CD4-positive, alpha-beta T cell (primary cell): ENCODE data around the gene FCHSD1. TPM values are rescaled to one million over a fixed set of nuclear protein-coding genes. Genes with fewer than 3 reads are reported as not detected.
A peak's percentile ranks its signal among the peaks of the same experiment; 100 is the strongest.

Experiments
- ATAC-seq: fragments of 200-7000 bp; cut with Tn5 transposase; one replicate; pipeline ENCODE4 v1.10.0; 2022; ENCODE audit warnings: mild to moderate bottlenecking; ENCODE audit not compliant: poor library complexity
- CTCF ChIA-PET: fragments of 350-600 bp; sonication (Branson Sonifier 250); formaldehyde crosslinking; loops from one replicate; lab custom pipeline; 2021; ENCODE audit warnings: antibody characterized with exemption, inconsistent platforms; lab: Charles Lee
- POLR2A ChIA-PET: fragments of 350-600 bp; sonication (Branson Sonifier 250); formaldehyde crosslinking; loops from one replicate; lab custom pipeline; 2021; ENCODE audit warnings: antibody characterized with exemption, inconsistent platforms; lab: Charles Lee
- DNase-seq, 14 experiments: peaks; one replicate each; pipeline ENCODE4 v3.0.0-alpha.2; 2013 to 2020; ENCODE audit warnings: mixed read lengths in 2 of 14
- H3K27ac ChIP-seq, 2 donors: one replicate each; pipeline versions ENCODE4 v1.5.1 to v1.7.0; 2013; ENCODE audit warnings: low read length in 2 of 2, low read depth in 1 of 2, mild to moderate bottlenecking in 1 of 2
- H3K27me3 ChIP-seq, 2 experiments: 1 replicate in 1 of 2; 2 replicates in 1 of 2; pipeline versions ENCODE4 v1.6.1 to v1.7.0; 2013; ENCODE audit warnings: low read length in 2 of 2, control low read depth in 1 of 2, mild to moderate bottlenecking in 1 of 2, moderate library complexity in 1 of 2; ENCODE audit not compliant: insufficient read depth in 2 of 2, control insufficient read depth in 1 of 2
- H3K36me3 ChIP-seq: one replicate; pipeline ENCODE4 v1.6.1; 2013; ENCODE audit warnings: low read length, control low read depth; ENCODE audit not compliant: insufficient read depth
- H3K4me1 ChIP-seq: one replicate; pipeline ENCODE4 v1.6.1; 2013; ENCODE audit warnings: low read length, control low read depth; ENCODE audit not compliant: insufficient read depth
- H3K4me3 ChIP-seq: one replicate; pipeline ENCODE4 v1.5.1; 2013; ENCODE audit warnings: mild to moderate bottlenecking, low read length, moderate library complexity
- H3K9me3 ChIP-seq, 2 experiments: 1 replicate in 1 of 2; 2 replicates in 1 of 2; pipeline versions ENCODE4 v1.6.1 to v1.7.0; 2013; ENCODE audit warnings: low read length in 2 of 2, mild to moderate bottlenecking in 2 of 2, control low read depth in 1 of 2, moderate library complexity in 1 of 2; ENCODE audit not compliant: control insufficient read depth in 1 of 2, insufficient read depth in 1 of 2
- H3K27ac Mint-ChIP-seq: one replicate; pipeline ENCODE4 v1.8.0; 2020; ENCODE audit warnings: mixed read lengths
- H3K27me3 Mint-ChIP-seq: one replicate; pipeline ENCODE4 v1.8.0; 2021; ENCODE audit warnings: mixed read lengths
- H3K36me3 Mint-ChIP-seq: one replicate; pipeline ENCODE4 v1.8.0; 2021; ENCODE audit warnings: low read depth, mixed read lengths
- H3K4me1 Mint-ChIP-seq: one replicate; pipeline ENCODE4 v1.8.0; 2021; ENCODE audit warnings: low read depth, mixed read lengths
- H3K4me3 Mint-ChIP-seq: one replicate; pipeline ENCODE4 v1.8.0; 2020; ENCODE audit warnings: mild to moderate bottlenecking, mixed read lengths
- H3K9me3 Mint-ChIP-seq: one replicate; pipeline ENCODE4 v1.8.0; 2020; ENCODE audit warnings: mixed read lengths
- intact Hi-C, 2 experiments: fragments of 100-400 bp; cut with DNase I in 1 of 2; cut with micrococcal nuclease in 1 of 2; formaldehyde crosslinking; loops; one replicate each; pipeline versions ENCODE4 v1.15.1 to v1.9.0; 2023 to 2025; cut with DNase I, micrococcal nuclease
- total RNA-seq, 174 experiments: library from RNA in 2 of 174; stranded (reverse) in 2 of 174; gene quantifications; one replicate each; pipeline ENCODE4 v1.2.3 and lab custom pipeline; 2021 to 2026
- TF ChIP-seq, protein P1 (sequence below): fragments of 200-600 bp; IDR thresholded peaks from one replicate; pipeline ENCODE4 v1.8.0; 2022; ENCODE audit warnings: antibody characterized with exemption, mild to moderate bottlenecking

Gene FCHSD1
- total RNA-seq, 2 experiments from 2014 or later, result 79.8 to 86.8 TPM

DNA sequence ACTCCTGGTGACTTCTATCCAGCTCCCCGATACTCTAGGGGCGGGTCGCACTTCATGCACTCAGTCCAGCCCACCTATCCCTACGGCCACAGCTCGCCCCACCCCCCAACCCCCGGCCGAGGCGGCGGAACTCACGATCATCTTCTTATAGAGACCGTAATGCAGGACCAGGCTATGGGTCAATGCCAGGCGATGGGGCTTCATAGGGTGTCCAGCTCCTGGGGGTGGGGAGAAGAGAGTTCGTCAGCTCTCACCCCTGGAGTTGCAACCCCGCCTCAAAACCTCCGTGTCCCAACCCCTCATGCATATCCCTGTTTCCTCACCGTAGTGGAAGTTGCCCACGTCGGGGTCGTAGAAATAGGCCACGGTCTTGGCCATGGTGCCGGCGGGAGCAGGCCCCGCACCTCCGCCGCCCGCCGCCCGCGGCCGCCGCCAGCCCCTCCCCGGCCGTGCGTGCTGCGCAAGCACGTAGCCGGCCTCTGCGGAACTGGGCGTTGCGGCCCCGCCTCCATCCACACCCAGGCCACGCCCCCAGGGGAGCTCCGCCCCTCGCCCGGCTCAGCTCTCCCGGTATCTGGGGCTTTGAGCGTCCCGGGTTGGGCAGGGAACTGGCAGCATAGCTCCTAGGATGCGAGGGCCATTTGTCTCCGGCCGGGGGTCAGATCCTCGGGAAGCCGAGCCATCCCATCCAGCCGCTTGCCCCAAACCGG is 14.7 kb downstream of the FCHSD1 start, which contains the start of the genes HDAC3 and RELL2:
Gene HDAC3, minus strand, starts transcription at position 437 of the 710 bp plus-strand sequence. Its CDS starts 59 bp downstream, at position 378.
Gene RELL2, plus strand, starts transcription at position 585 of the 710 bp plus-strand sequence. CDS start 1,229 bp downstream, outside the sequence.
- peak within 1 kb of the TSS; percentile 97 for H3K4me3 ChIP-seq
- POLR2A ChIA-PET, result interaction anchor here (0.8 to 8.8 kb wide), 31 partner anchors 10 to 1768 kb away, joined by 3 to 100 read pairs (median 5); partner anchors contain the start of genes DELE1, DIAPH1, FCHSD1 and IK

DNA sequence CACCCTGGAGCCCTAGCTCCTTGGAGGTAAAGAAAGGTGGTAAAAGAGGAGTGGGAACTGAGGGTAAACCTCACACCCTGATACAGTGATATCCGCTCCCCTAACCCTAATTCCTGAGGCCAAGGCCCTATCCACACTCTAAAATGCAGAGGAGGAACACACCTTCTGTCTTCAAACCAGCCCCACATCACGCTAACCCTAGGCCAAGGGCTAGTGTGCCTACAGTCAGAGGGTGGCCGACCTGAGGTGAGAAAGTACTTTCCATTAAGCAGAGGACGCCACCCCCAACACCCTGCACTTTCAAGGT is 15.2 kb downstream of the FCHSD1 start:
- no peaks in the 10 kb centered on the region for H3K9me3 ChIP-seq
- intact Hi-C loops, result loop anchor here (1.0 to 5.0 kb wide), 4 partner anchors 17 to 44 kb away; partner anchors contain the start of gene DIAPH1 (in 1 of the 2)
- CTCF ChIA-PET, result interaction anchor here (1.1 to 6.3 kb wide), 5 partner anchors 17 to 333 kb away, joined by 4 to 77 read pairs (median 17); partner anchors contain the start of genes DIAPH1 and RNF14
- peaks cover 42% of the 10 kb centered on the region for H3K4me1 ChIP-seq
- H3K27me3 ChIP-seq, result no peaks in the 10 kb centered on the region
- TF ChIP-seq, protein P1, sequence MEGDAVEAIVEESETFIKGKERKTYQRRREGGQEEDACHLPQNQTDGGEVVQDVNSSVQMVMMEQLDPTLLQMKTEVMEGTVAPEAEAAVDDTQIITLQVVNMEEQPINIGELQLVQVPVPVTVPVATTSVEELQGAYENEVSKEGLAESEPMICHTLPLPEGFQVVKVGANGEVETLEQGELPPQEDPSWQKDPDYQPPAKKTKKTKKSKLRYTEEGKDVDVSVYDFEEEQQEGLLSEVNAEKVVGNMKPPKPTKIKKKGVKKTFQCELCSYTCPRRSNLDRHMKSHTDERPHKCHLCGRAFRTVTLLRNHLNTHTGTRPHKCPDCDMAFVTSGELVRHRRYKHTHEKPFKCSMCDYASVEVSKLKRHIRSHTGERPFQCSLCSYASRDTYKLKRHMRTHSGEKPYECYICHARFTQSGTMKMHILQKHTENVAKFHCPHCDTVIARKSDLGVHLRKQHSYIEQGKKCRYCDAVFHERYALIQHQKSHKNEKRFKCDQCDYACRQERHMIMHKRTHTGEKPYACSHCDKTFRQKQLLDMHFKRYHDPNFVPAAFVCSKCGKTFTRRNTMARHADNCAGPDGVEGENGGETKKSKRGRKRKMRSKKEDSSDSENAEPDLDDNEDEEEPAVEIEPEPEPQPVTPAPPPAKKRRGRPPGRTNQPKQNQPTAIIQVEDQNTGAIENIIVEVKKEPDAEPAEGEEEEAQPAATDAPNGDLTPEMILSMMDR, result no peak
- peak overlapping the region in 1 of 2 donors; percentile 65 for H3K27ac ChIP-seq
- H3K4me3 Mint-ChIP-seq, result peak overlapping the region; percentile 92
- H3K4me3 ChIP-seq, result peak overlapping the region; percentile 97
- peak in 2 of 14 experiments; percentile 21 to 48 for DNase-seq
- no peaks in the 10 kb centered on the region for H3K27me3 Mint-ChIP-seq
- ATAC-seq, result no peak
- POLR2A ChIA-PET, result interaction anchor here (1.0 to 8.8 kb wide), 15 partner anchors 11 to 473 kb away, joined by 3 to 100 read pairs (median 8); partner anchors contain the start of genes DIAPH1, FCHSD1 and RNF14
- H3K4me1 Mint-ChIP-seq, result peaks cover 45% of the 10 kb centered on the region
- H3K27ac Mint-ChIP-seq, result peak overlapping the region; percentile 76
- peaks cover 33% of the 10 kb centered on the region for H3K36me3 ChIP-seq
- no peaks in the 10 kb centered on the region for H3K9me3 Mint-ChIP-seq
- H3K36me3 Mint-ChIP-seq, result peaks cover 56% of the 10 kb centered on the region

More for the DNA sequence above, 14.7 kb downstream of the FCHSD1 start, which contains the start of the genes HDAC3 and RELL2:
- H3K4me3 Mint-ChIP-seq, result peak within 1 kb of the TSS; percentile 92
- peaks cover 42% of the 10 kb centered on the region for H3K4me1 ChIP-seq
- TF ChIP-seq, protein P1, result no peak
- H3K9me3 ChIP-seq, result no peaks in the 10 kb centered on the region
- peaks cover 37% of the 10 kb centered on the region for H3K36me3 ChIP-seq
- intact Hi-C loops, result loop anchor here (1.0 to 5.0 kb wide), 5 partner anchors 14 to 44 kb away; partner anchors contain the start of gene DIAPH1 (in 1 of the 2)
- peak within 1 kb of the TSS; percentile 77 to 79 for H3K27ac ChIP-seq
- peak; percentile 88 to 97 (median 94) for DNase-seq
- H3K4me1 Mint-ChIP-seq, result peaks cover 45% of the 10 kb centered on the region
- peak; percentile 86 for ATAC-seq
- no peaks in the 10 kb centered on the region for H3K27me3 Mint-ChIP-seq
- no peaks in the 10 kb centered on the region for H3K9me3 Mint-ChIP-seq
- H3K36me3 Mint-ChIP-seq, result peaks cover 55% of the 10 kb centered on the region
- peak within 1 kb of the TSS; percentile 89 for H3K27ac Mint-ChIP-seq
- CTCF ChIA-PET, result interaction anchor here (0.9 to 6.3 kb wide), 12 partner anchors 10 to 332 kb away, joined by 3 to 77 read pairs (median 6); partner anchors contain the start of genes DIAPH1, PCDH1 and RNF14
- H3K27me3 ChIP-seq, result no peaks in the 10 kb centered on the region

DNA sequence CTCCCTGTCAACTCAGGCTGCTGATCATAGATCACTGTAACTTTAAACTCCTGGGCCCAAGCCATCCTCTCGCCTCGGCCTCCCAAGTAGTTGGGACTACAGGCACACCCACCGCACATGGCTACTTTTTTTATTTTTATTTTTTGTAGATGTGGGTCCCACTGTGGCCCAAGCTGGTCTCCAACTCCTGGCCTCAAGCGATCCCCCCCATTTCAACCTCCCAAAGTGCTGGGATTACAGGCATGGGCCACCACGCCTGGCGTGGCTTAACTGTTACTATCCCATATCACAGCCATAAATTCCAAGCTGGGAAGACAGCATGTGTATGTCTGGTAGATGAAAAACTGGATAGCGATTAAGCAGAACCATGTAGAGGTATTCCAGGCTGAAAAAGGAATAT is 15.6 kb downstream of the FCHSD1 start:
- POLR2A ChIA-PET, result interaction anchor here (1.0 to 8.8 kb wide), 12 partner anchors 11 to 334 kb away, joined by 3 to 100 read pairs (median 8); partner anchors contain the start of genes DIAPH1, FCHSD1 and RNF14
- H3K9me3 Mint-ChIP-seq, result no peaks in the 10 kb centered on the region
- Histone ChIP-seq H3K9me3 (no peaks in the 10 kb centered on the region), H3K27me3 (no peaks in the 10 kb centered on the region), H3K27ac (no peak overlapping the region), H3K36me3 (peaks cover 29% of the 10 kb centered on the region), H3K4me1 (peaks cover 42% of the 10 kb centered on the region), H3K4me3 (peak overlapping the region; percentile 97)
- no peaks in the 10 kb centered on the region for H3K27me3 Mint-ChIP-seq
- H3K36me3 Mint-ChIP-seq, result peaks cover 54% of the 10 kb centered on the region
- peaks cover 45% of the 10 kb centered on the region for H3K4me1 Mint-ChIP-seq
- intact Hi-C loops, result loop anchor here (1.0 to 5.0 kb wide), 4 partner anchors 16 to 43 kb away; partner anchors contain the start of gene DIAPH1 (in 1 of the 2)
- CTCF ChIA-PET, result interaction anchor here (0.6 to 6.3 kb wide), 6 partner anchors 16 to 1199 kb away, joined by 3 to 77 read pairs (median 14); partner anchors contain the start of genes DIAPH1 and RNF14
- TF ChIP-seq, protein P1, result no peak
- no peak for DNase-seq
- H3K27ac Mint-ChIP-seq, result peak overlapping the region; percentile 76
- peak overlapping the region; percentile 92 for H3K4me3 Mint-ChIP-seq
- ATAC-seq, result no peak
